CD14-positive monocyte (primary cell): Measurements from ENCODE around the gene MITF. TPM values are rescaled to one million over a fixed set of nuclear protein-coding genes. Genes with fewer than 3 reads are reported as not detected.

Source experiments
- DNase-seq, 3 donors: peaks; one replicate each; pipeline ENCODE4 v3.0.0-alpha.2; 2011 to 2022
- H2AFZ ChIP-seq: 2 replicates; pipeline ENCODE4 v1.6.0; 2012; ENCODE audit warnings: mild to moderate bottlenecking, low read depth, low read length, inconsistent platforms; ENCODE audit not compliant: insufficient read depth, poor library complexity, severe bottlenecking
- H3K27ac ChIP-seq, 2 donors: 1 replicate in 1 of 2; 2 replicates in 1 of 2; pipeline ENCODE4 v1.5.1; 2012 to 2013; ENCODE audit warnings: low read length in 2 of 2, control low read depth in 1 of 2, inconsistent platforms in 1 of 2, low read depth in 1 of 2, mild to moderate bottlenecking in 1 of 2
- H3K27me3 ChIP-seq, 2 donors: one replicate each; pipeline versions ENCODE4 v1.6.0 to v1.6.1; 2011 to 2013; ENCODE audit warnings: low read length in 2 of 2; ENCODE audit not compliant: control insufficient read depth in 2 of 2, insufficient read depth in 2 of 2
- H3K36me3 ChIP-seq, 2 donors: replicated peaks in 1 of 2; 1 replicate in 1 of 2; 2 replicates in 1 of 2; pipeline versions ENCODE4 v1.5.1 to v1.6.1; 2012 to 2013; ENCODE audit warnings: low read length in 2 of 2, control low read depth in 1 of 2, inconsistent platforms in 1 of 2, mild to moderate bottlenecking in 1 of 2; ENCODE audit not compliant: insufficient read depth in 2 of 2, control insufficient read depth in 1 of 2
- H3K4me1 ChIP-seq, 2 donors: 1 replicate in 1 of 2; 2 replicates in 1 of 2; pipeline versions ENCODE4 v1.5.1 to v1.6.1; 2012 to 2013; ENCODE audit warnings: low read length in 2 of 2, control low read depth in 1 of 2, inconsistent platforms in 1 of 2, mild to moderate bottlenecking in 1 of 2, moderate library complexity in 1 of 2; ENCODE audit not compliant: insufficient read depth in 2 of 2, control insufficient read depth in 1 of 2
- H3K4me2 ChIP-seq: replicated peaks from 2 replicates; pipeline ENCODE3; 2012; ENCODE audit warnings: low read length, moderate library complexity, mild to moderate bottlenecking; ENCODE audit not compliant: poor library complexity, severe bottlenecking; ENCODE audit errors: extremely low read depth
- H3K4me3 ChIP-seq, 3 experiments: fragments of 200-600 bp in 1 of 3; sonication (generic) in 1 of 3; replicated peaks in 1 of 3; 1 replicate in 2 of 3; 2 replicates in 1 of 3; pipeline ENCODE4 v1.5.1; 2011 to 2013; ENCODE audit warnings: low read length in 3 of 3, mild to moderate bottlenecking in 3 of 3, control low read depth in 2 of 3, low read depth in 2 of 3, inconsistent platforms in 1 of 3, moderate library complexity in 1 of 3
- H3K79me2 ChIP-seq: 2 replicates; pipeline ENCODE4 v1.6.0; 2012; ENCODE audit warnings: mild to moderate bottlenecking, control low read depth, inconsistent platforms, low read length, moderate library complexity; ENCODE audit not compliant: insufficient read depth
- H3K9ac ChIP-seq: 2 replicates; pipeline ENCODE4 v1.6.0; 2017; ENCODE audit warnings: low read length, mild to moderate bottlenecking; ENCODE audit not compliant: insufficient read depth, poor library complexity, severe bottlenecking
- H3K9me3 ChIP-seq, 2 donors: replicated peaks in 1 of 2; 1 replicate in 1 of 2; 2 replicates in 1 of 2; pipeline versions ENCODE4 v1.5.1 to v1.6.1; 2012 to 2013; ENCODE audit warnings: low read length in 2 of 2, control low read depth in 1 of 2; ENCODE audit not compliant: control insufficient read depth in 1 of 2, insufficient read depth in 1 of 2
- H4K20me1 ChIP-seq: 2 replicates; pipeline ENCODE4 v1.6.0; 2012; ENCODE audit warnings: mild to moderate bottlenecking, low read length, control low read depth, moderate library complexity; ENCODE audit not compliant: insufficient read depth
- H3K27ac Mint-ChIP-seq, 7 donors: one replicate each; pipeline ENCODE4 v1.8.0; 2020; ENCODE audit warnings: mild to moderate bottlenecking in 7 of 7, mixed read lengths in 7 of 7, moderate library complexity in 6 of 7, inconsistent platforms in 2 of 7
- H3K27me3 Mint-ChIP-seq, 3 donors: one replicate each; pipeline ENCODE4 v1.8.0; 2021 to 2022; ENCODE audit warnings: low read depth in 3 of 3, mild to moderate bottlenecking in 3 of 3, mixed read lengths in 3 of 3, moderate library complexity in 3 of 3, inconsistent platforms in 1 of 3
- H3K36me3 Mint-ChIP-seq, 2 donors: one replicate each; pipeline ENCODE4 v1.8.0; 2020; ENCODE audit warnings: mixed read lengths in 2 of 2, inconsistent platforms in 1 of 2, mild to moderate bottlenecking in 1 of 2
- H3K4me1 Mint-ChIP-seq: one replicate; pipeline ENCODE4 v1.8.0; 2020; ENCODE audit warnings: mild to moderate bottlenecking, mixed read lengths
- H3K4me3 Mint-ChIP-seq, 2 donors: one replicate each; pipeline ENCODE4 v1.8.0; 2020; ENCODE audit warnings: mild to moderate bottlenecking in 2 of 2, mixed read lengths in 2 of 2, moderate library complexity in 1 of 2
- H3K9me3 Mint-ChIP-seq, 7 donors: one replicate each; pipeline ENCODE4 v1.8.0; 2020 to 2022; ENCODE audit warnings: mixed read lengths in 7 of 7, mild to moderate bottlenecking in 6 of 7, moderate library complexity in 6 of 7, inconsistent platforms in 2 of 7
- CTCF ChIP-seq: fragments of 200-600 bp; IDR thresholded peaks from one replicate; pipeline ENCODE4 v1.8.0; 2022; ENCODE audit warnings: antibody characterized with exemption, mild to moderate bottlenecking
- WGBS: methylation state at CpG from one replicate; pipeline ENCODE4 v1.1.5; 2013; ENCODE audit warnings: missing lambda C conversion rate; ENCODE audit not compliant: insufficient coverage; 5-methylcytosine and 5-hydroxymethylcytosine counted together
- intact Hi-C, 2 donors: fragments of 100-400 bp; cut with micrococcal nuclease; formaldehyde crosslinking; loops; one replicate each; pipeline versions ENCODE4 v1.15.0 to v1.15.1; 2023
- polyA plus RNA-seq, 3 donors: library from polyadenylated mRNA; depleted of rRNA in 1 of 3; unstranded in 2 of 3; stranded (reverse) in 1 of 3; fragments of 300-500 nt in 2 of 3; fragments of >200 nt in 1 of 3; fragmentation: Illumina TruSeq in 2 of 3; gene quantifications; 1 replicate in 2 of 3; 2 replicates in 1 of 3; pipeline ENCODE4 v1.2.3, GENCODE V29; 2012 to 2021

MITF gene
- polyA plus RNA-seq, 3 donors, result 7.0 to 15.1 (median 12.1) TPM

- no peak for TF ChIP-seq CTCF
- Histone ChIP-seq H2AFZ (no peak overlapping the region), H3K4me1 (no peaks in the 10 kb centered on the region), H3K27ac (no peak overlapping the region), H3K4me2 (no peak overlapping the region), H3K4me3 (no peak overlapping the region), H3K9me3 (no peaks in the 10 kb centered on the region), H3K79me2 (no peaks in the 10 kb centered on the region), H4K20me1 (no peaks in the 10 kb centered on the region), H3K27me3 (no peaks in the 10 kb centered on the region), H3K36me3 (peaks cover 30 to 53% of the 10 kb centered on the region in 2 donors), H3K9ac (no peak overlapping the region)
- Mint-ChIP-seq H3K27me3 (no peaks in the 10 kb centered on the region), H3K36me3 (peaks cover 34 to 46% of the 10 kb centered on the region in 2 donors), H3K4me1 (no peaks in the 10 kb centered on the region), H3K9me3 (peaks cover 0 to 3% (median 0%) of the 10 kb centered on the region in 7 donors), H3K4me3 (no peak overlapping the region), H3K27ac (no peak overlapping the region)
- intact Hi-C loops, result no loop called here
- DNase-seq, result no peak
- no CpG with 5 or more reads among the region's 3 CpGs for WGBS
Observed at GRCh38 chr3:69963643-69964042, 224.4 kb downstream of the MITF start.

DNA sequence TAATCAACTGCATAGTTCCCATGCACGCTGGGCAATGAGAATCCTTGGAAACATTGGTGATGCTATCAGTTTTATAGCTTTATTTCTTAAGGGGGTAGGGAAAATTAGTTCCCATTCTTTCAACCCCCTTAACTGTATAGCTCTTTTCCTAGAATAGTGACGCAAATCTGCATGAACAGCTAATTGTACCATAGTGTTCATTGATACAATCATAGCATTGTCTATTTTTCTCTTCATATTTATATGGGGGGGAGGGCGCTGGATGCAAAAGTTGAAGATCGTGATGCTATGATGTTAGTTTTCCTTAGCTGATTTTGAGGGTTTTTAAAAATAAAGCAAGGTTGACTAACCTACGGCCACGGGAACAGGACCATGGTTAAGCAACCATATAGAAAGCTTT is 227.9 kb downstream of the MITF start:
- Histone ChIP-seq H3K36me3 (peaks cover 11 to 28% of the 10 kb centered on the region in 2 donors), H3K9ac (no peak overlapping the region), H3K4me2 (no peak overlapping the region), H3K79me2 (no peaks in the 10 kb centered on the region), H3K4me1 (peaks cover 5 to 7% of the 10 kb centered on the region in 2 donors), H3K9me3 (no peaks in the 10 kb centered on the region), H4K20me1 (no peaks in the 10 kb centered on the region), H2AFZ (no peak overlapping the region), H3K27ac (no peak overlapping the region), H3K4me3 (no peak overlapping the region), H3K27me3 (no peaks in the 10 kb centered on the region)
- no peak overlapping the region for H3K4me3 Mint-ChIP-seq
- no peak for TF ChIP-seq CTCF
- no CpG with 5 or more reads among the region's 6 CpGs for WGBS
- H3K4me1 Mint-ChIP-seq, result peaks cover 9% of the 10 kb centered on the region
- no peak for DNase-seq
- H3K9me3 Mint-ChIP-seq, result peaks cover 0 to 2% (median 0%) of the 10 kb centered on the region in 7 donors
- H3K27me3 Mint-ChIP-seq, result no peaks in the 10 kb centered on the region
- H3K36me3 Mint-ChIP-seq, result peaks cover 16 to 26% of the 10 kb centered on the region in 2 donors
- intact Hi-C loops, result no loop called here
- no peak overlapping the region for H3K27ac Mint-ChIP-seq
